ENCODE results near the gene TMEM212. TPM values are rescaled to one million over a fixed set of nuclear protein-coding genes. Genes with fewer than 3 reads are reported as not detected.

The TMEM212 gene
- not detected in 2 replicates for total RNA-seq (2014; rRNA removed; shearing (Covaris generic))
- not detected in 2 replicates for polyA plus RNA-seq (2015; cell fraction: cytosol; rRNA removed)
- polyA plus RNA-seq (2015; cell fraction: nucleus; rRNA removed) = not detected in 2 replicates

GRCh38 chr3:171842864-171843518, at the start of gene TMEM212:
Gene TMEM212 (plus strand): TSS chr3:171843349. CDS start chr3:171843384, 35 bp downstream.
- DNase-seq (ENCODE audit: low read depth) = peak; percentile 74

- DNase-seq (ENCODE audit: low read depth) = no peak
Measured at GRCh38 chr3:171796625-171797264, 46.4 kb upstream of the TMEM212 start.

GRCh38 chr3:171797265-171797679, 45.9 kb upstream of the TMEM212 start:
- no peak for DNase-seq (ENCODE audit: low read depth)

GRCh38 chr3:171797873-171798272, 45.3 kb upstream of the TMEM212 start:
- DNase-seq (ENCODE audit: low read depth) = no peak

GRCh38 chr3:171799501-171799900, 43.6 kb upstream of the TMEM212 start:
- DNase-seq (ENCODE audit: low read depth) = no peak

GRCh38 chr3:171801738-171802589, 41.2 kb upstream of the TMEM212 start:
- DNase-seq (ENCODE audit: low read depth) = peak; percentile 89

- no peak for DNase-seq (ENCODE audit: low read depth)
Measured at GRCh38 chr3:171802590-171802956, 40.6 kb upstream of the TMEM212 start.

GRCh38 chr3:171803044-171803443, 40.1 kb upstream of the TMEM212 start:
- no peak for DNase-seq (ENCODE audit: low read depth)

GRCh38 chr3:171804618-171805389, 38.3 kb upstream of the TMEM212 start:
- no peak for DNase-seq (ENCODE audit: low read depth)

GRCh38 chr3:171805687-171806086, 37.5 kb upstream of the TMEM212 start:
- DNase-seq (ENCODE audit: low read depth) = no peak

- peak; percentile 69 for DNase-seq (ENCODE audit: low read depth)
Measured at GRCh38 chr3:171806200-171807128, 36.7 kb upstream of the TMEM212 start.

GRCh38 chr3:171807129-171807675, 35.9 kb upstream of the TMEM212 start:
- DNase-seq (ENCODE audit: low read depth) = no peak

- DNase-seq (ENCODE audit: low read depth) = no peak
Measured at GRCh38 chr3:171807806-171808205, 35.3 kb upstream of the TMEM212 start.

- no peak for DNase-seq (ENCODE audit: low read depth)
Measured at GRCh38 chr3:171809611-171809860, 33.6 kb upstream of the TMEM212 start.

- peak; percentile 88 for DNase-seq (ENCODE audit: low read depth)
Measured at GRCh38 chr3:171809861-171810628, 33.1 kb upstream of the TMEM212 start, which contains the start of gene PLD1. Gene PLD1 (minus strand): TSS chr3:171810483. CDS start chr3:171738051, 72,432 bp downstream.

- DNase-seq (ENCODE audit: low read depth) = no peak
Measured at GRCh38 chr3:171810629-171811294, 32.4 kb upstream of the TMEM212 start.

- peak; percentile 43 for DNase-seq (ENCODE audit: low read depth)
Measured at GRCh38 chr3:171811295-171811912, 31.7 kb upstream of the TMEM212 start.

GRCh38 chr3:171811913-171812335, 31.2 kb upstream of the TMEM212 start:
- DNase-seq (ENCODE audit: low read depth) = peak; percentile 61

Data from HT1080 (cell line).